ENCODE data around the gene KIAA1755.

Gene KIAA1755

GRCh38 chr20:38165966-38166702, 94.4 kb downstream of the KIAA1755 start:
- Mint-ChIP-seq H3K4me3 (peak overlapping the region in 1 of 2 donors; percentile 13), H3K4me1 (ENCODE audit: low read depth in 2 of 2) (peaks cover 5 to 9% of the 10 kb centered on the region in 2 donors), H3K27ac (no peak overlapping the region), H3K27me3 (peaks cover 20 to 50% of the 10 kb centered on the region in 2 donors), H3K36me3 (ENCODE audit: insufficient read depth) (no peaks in the 10 kb centered on the region), H3K9me3 (no peaks in the 10 kb centered on the region)
- ATAC-seq (replicated peaks) (no peak), DNase-seq (no peak)

DNA sequence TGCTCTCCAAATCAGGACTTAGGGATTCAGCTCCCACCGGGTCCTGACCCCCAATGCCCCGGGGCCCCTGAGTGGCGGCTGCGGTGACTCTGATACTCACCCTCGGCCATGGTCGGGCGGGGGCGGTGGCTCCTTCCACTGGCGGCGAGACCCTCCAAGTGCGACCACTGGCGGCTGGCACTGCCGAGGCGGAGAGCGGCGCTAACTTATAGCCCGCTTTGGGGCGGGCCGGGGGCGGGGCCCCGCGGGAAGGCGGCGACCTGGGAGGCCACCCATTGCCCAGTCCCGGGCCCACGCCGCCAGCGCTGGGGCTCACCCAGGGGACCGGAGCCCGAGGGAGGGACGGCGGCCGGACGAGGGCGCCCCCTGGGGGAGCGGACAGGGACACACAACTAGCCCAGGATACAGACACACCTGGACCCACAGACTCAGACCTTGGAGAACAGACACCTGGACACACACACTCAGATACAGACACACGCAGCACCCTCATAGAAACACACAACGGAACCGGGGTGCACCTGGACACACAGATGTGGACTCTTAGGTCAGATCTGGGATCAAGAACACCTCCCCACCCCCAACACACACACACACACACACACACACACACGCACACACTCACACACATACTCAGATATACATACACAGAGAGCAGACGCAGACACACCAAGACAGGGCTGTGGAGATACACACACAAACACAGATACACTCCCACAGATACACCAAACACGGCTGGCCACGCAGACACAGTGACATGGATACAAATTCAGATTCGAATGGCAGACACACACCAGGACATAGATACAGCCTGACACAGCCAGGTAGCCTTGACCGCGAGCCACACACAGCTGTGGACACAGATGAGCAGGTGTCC, 95.2 kb downstream of the KIAA1755 start, which contains the start of gene TGM2:
Gene TGM2 (minus strand): TSS at position 182 of the 877 bp plus-strand sequence. CDS start 72 bp downstream, at position 110.
- Mint-ChIP-seq H3K4me3 (peak within 1 kb of the TSS in 1 of 2 donors; percentile 13), H3K27me3 (peaks cover 14 to 42% of the 10 kb centered on the region in 2 donors), H3K27ac (peak within 1 kb of the TSS in 1 of 2 donors; percentile 2), H3K36me3 (ENCODE audit: insufficient read depth) (no peaks in the 10 kb centered on the region), H3K9me3 (no peaks in the 10 kb centered on the region), H3K4me1 (ENCODE audit: low read depth in 2 of 2) (peaks cover 5 to 9% of the 10 kb centered on the region in 2 donors)
- DNase-seq (peak; percentile 29 to 41 (median 35)), ATAC-seq (replicated peaks) (peak; percentile 86)

DNA sequence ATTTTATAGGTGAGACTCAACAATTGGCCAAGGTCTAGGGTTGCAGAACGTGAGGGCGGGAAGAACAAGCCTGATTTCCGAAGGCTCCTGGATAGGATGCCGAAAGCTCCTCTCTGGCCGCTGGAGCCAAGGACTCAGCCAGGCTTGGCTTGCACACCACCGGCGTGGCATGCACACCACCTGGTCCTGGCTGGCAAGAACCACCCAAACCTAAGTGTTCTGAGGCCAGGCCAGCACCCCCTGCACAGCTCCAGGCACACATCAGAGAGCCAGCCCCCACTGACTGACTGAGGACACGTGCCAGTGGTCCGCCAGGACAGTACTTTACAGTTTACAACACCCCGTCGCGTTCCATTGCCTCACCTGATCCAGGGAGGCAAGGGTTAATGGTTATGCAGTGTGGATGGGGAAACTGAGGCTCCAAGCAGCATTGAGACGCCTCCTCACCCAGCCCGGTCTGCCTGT, 95.9 kb downstream of the KIAA1755 start:
- Mint-ChIP-seq H3K9me3 (no peaks in the 10 kb centered on the region), H3K27me3 (peaks cover 14 to 42% of the 10 kb centered on the region in 2 donors), H3K27ac (no peak overlapping the region), H3K4me1 (ENCODE audit: low read depth in 2 of 2) (peaks cover 5 to 9% of the 10 kb centered on the region in 2 donors), H3K4me3 (no peak overlapping the region), H3K36me3 (ENCODE audit: insufficient read depth) (no peaks in the 10 kb centered on the region)
- DNase-seq (no peak), ATAC-seq (replicated peaks) (no peak)

GRCh38 chr20:38164069-38164468, 96.5 kb downstream of the KIAA1755 start:
- Mint-ChIP-seq H3K27ac (no peak overlapping the region), H3K27me3 (peaks cover 14 to 42% of the 10 kb centered on the region in 2 donors), H3K36me3 (ENCODE audit: insufficient read depth) (no peaks in the 10 kb centered on the region), H3K4me1 (ENCODE audit: low read depth in 2 of 2) (peaks cover 5 to 9% of the 10 kb centered on the region in 2 donors), H3K4me3 (no peak overlapping the region), H3K9me3 (no peaks in the 10 kb centered on the region)
- DNase-seq (no peak), ATAC-seq (replicated peaks) (no peak)

DNA sequence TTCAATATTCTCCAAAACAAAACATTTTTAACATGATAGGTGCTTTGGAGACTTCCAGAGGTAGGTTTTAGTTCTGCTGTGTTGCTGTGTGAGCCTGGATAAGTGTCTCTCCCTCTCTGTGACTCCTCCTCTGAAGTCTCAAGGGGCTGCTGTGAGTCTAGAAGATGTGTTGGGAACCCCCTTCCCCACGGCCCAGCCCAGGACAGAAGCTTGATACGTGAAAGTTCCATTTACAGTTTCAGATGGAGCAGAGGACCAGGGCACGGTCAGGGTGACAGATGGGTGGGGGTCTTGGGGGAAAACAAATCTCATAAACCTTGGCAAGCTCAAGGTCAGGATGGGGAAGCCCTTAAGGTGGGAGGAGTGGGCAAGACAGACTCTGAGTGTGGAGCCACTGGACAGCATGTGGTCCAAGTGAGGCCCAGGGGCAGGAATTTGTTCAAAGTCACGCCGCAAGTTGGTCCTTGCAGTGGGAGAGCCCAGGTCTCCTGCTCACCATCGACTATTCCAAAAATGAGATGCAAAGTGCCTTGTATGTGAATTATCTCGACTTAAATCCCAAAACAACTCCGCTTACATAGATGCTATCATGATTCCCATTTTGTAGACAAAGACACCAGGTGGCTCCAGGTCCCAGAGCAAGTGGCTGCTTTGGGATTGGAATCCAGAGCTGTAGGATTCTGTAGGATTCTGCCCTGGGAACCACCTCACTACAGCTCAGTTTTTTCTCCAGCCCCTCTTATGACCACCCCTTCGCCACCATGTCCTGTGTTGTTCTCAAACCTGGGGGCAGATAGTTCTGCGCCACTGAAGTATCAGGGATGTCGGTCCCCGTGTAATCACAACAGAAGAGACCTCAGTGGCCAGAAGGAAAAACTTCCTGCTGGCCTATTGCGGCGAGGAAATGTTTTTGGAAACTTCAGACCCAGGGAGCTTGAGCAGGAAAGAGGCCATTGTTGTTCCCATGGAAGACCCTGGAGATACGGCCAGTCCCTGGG, 97.4 kb downstream of the KIAA1755 start:
- ATAC-seq (replicated peaks) (no peak), DNase-seq (no peak)
- H3K4me3 Mint-ChIP-seq, result no peak overlapping the region
- H3K27ac Mint-ChIP-seq, result no peak overlapping the region
- peaks cover 14 to 42% of the 10 kb centered on the region in 2 donors for H3K27me3 Mint-ChIP-seq
- H3K36me3 Mint-ChIP-seq (ENCODE audit: insufficient read depth), result no peaks in the 10 kb centered on the region
- H3K4me1 Mint-ChIP-seq (ENCODE audit: low read depth in 2 of 2), result peaks cover 5 to 6% of the 10 kb centered on the region in 2 donors
- no peaks in the 10 kb centered on the region for H3K9me3 Mint-ChIP-seq

- Mint-ChIP-seq H3K4me1 (ENCODE audit: low read depth in 2 of 2) (peaks cover 5 to 6% of the 10 kb centered on the region in 2 donors), H3K36me3 (ENCODE audit: insufficient read depth) (no peaks in the 10 kb centered on the region)
Measured at GRCh38 chr20:38162149-38162548, 98.4 kb downstream of the KIAA1755 start.

DNA sequence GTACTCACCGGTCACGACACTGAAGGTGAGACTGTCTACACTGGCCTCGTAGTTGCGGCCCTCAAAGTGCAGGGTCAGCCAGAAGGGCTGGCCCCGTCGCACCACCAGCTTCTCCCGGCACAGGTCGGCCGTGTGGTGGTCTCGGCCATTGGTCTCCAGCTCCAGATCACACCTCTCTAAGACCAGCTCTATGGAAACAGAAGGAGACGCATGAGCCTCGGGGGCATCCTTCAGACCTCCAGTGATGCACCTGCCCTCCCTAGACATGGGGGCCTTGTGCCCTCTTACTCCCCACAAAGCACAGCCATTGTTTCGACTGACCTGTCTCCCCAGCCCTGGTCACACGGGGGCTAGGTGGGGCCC, 99.1 kb downstream of the KIAA1755 start:
- Mint-ChIP-seq H3K36me3 (ENCODE audit: insufficient read depth) (no peaks in the 10 kb centered on the region), H3K4me3 (no peak overlapping the region), H3K9me3 (no peaks in the 10 kb centered on the region), H3K4me1 (ENCODE audit: low read depth in 2 of 2) (peaks cover 5 to 6% of the 10 kb centered on the region in 2 donors), H3K27ac (no peak overlapping the region), H3K27me3 (peaks cover 12 to 37% of the 10 kb centered on the region in 2 donors)
- ATAC-seq (replicated peaks), result no peak
- no peak for DNase-seq

More at GRCh38 chr20:38162149-38162548, 98.4 kb downstream of the KIAA1755 start:
- H3K27ac Mint-ChIP-seq, result no peak overlapping the region
- H3K27me3 Mint-ChIP-seq, result peaks cover 14 to 42% of the 10 kb centered on the region in 2 donors
- no peak overlapping the region for H3K4me3 Mint-ChIP-seq
- DNase-seq (no peak), ATAC-seq (replicated peaks) (no peak)
- no peaks in the 10 kb centered on the region for H3K9me3 Mint-ChIP-seq
